Neural progenitor cell (in vitro differentiated cells): ENCODE results near the gene TNP2.

Experiments
- CTCF ChIP-seq: fragments of 200-600 bp; sonication (generic); IDR thresholded peaks from 2 replicates; pipeline ENCODE4 v1.5.1; 2017; ENCODE audit warnings: antibody characterized with exemption, mild to moderate bottlenecking
- EZH2 ChIP-seq: fragments of 200-600 bp; sonication (generic); IDR thresholded peaks from 2 replicates; pipeline ENCODE4 v1.6.1; 2017; ENCODE audit warnings: antibody characterized with exemption, mild to moderate bottlenecking, moderate library complexity
- EZH2phosphoT487 ChIP-seq: fragments of 200-600 bp; sonication (generic); IDR thresholded peaks from 2 replicates; pipeline ENCODE4 v1.6.1; 2017; ENCODE audit warnings: antibody characterized with exemption

GRCh38 chr16:11262915-11263314 is 6.2 kb downstream of the TNP2 start:
- no peak for TF ChIP-seq CTCF
- no peak for TF ChIP-seq EZH2
- no peak for TF ChIP-seq EZH2phosphoT487
